ENCODE data around the gene MSL3B.

MSL3B gene

GRCh38 chr2:233857511-233858141, 10.6 kb downstream of the MSL3B start:
- Mint-ChIP-seq H3K9me3 (no peaks in the 10 kb centered on the region), H3K27ac (no peak overlapping the region), H3K4me1 (ENCODE audit: low read depth) (peaks cover 16% of the 10 kb centered on the region), H3K4me3 (no peak overlapping the region), H3K36me3 (ENCODE audit: low read depth) (peaks cover 16% of the 10 kb centered on the region), H3K27me3 (peaks cover 2% of the 10 kb centered on the region)
- ChIA-PET POLR2A (no interaction called here), CTCF (interaction anchor here (0.6 to 2.4 kb wide), 22 partner anchors 9 to 688 kb away, joined by 3 to 23 read pairs (median 3); partner anchors contain the start of gene MSL3B)
- intact Hi-C loops (cut with micrococcal nuclease), result no loop called here
- peak; percentile 76 for DNase-seq
- ATAC-seq, result no peak
- TF ChIP-seq CTCF (IDR thresholded peaks at IDR 0.05), result peak; percentile 96

DNA sequence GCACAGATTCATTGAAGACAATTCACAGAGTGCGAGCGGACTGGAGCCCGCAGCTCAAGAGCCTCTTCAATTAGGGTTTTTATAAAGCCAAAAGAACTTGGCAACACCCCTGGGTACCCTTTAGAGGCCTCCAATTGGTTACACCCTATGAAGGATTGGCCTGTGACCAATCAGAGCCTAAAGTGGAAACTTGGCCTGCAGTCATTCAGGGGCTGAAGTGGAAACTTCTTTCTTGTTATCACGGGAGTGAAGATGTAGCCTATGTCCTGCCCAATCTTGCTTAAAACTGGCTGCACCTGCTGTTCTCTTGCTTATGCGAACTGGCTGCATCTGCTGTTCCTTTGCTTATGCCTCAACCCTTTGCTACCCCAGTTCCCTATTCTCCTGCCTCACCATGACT, 12.0 kb downstream of the MSL3B start:
- no peak for DNase-seq
- peaks cover 27% of the 10 kb centered on the region for H3K4me1 Mint-ChIP-seq (ENCODE audit: low read depth)
- H3K27me3 Mint-ChIP-seq, result peaks cover 2% of the 10 kb centered on the region
- no peak for ATAC-seq
- CTCF ChIA-PET, result interaction anchor here (1.0 to 2.4 kb wide), 4 partner anchors 10 to 42 kb away, joined by 3 to 6 read pairs (median 4); partner anchors contain the start of gene MSL3B
- no peak for TF ChIP-seq CTCF (IDR thresholded peaks at IDR 0.05)
- no peaks in the 10 kb centered on the region for H3K9me3 Mint-ChIP-seq
- POLR2A ChIA-PET, result no interaction called here
- peaks cover 30% of the 10 kb centered on the region for H3K36me3 Mint-ChIP-seq (ENCODE audit: low read depth)
- H3K27ac Mint-ChIP-seq, result no peak overlapping the region
- intact Hi-C loops (cut with micrococcal nuclease), result no loop called here
- no peak overlapping the region for H3K4me3 Mint-ChIP-seq

GRCh38 chr2:233855345-233855744, 12.8 kb downstream of the MSL3B start:
- peak overlapping the region; percentile 95 for H3K27ac Mint-ChIP-seq
- TF ChIP-seq CTCF (IDR thresholded peaks at IDR 0.05), result no peak
- no peaks in the 10 kb centered on the region for H3K9me3 Mint-ChIP-seq
- POLR2A ChIA-PET, result interaction anchor here (0.7 to 2.0 kb wide), 5 partner anchors 11 to 1247 kb away, joined by 3 to 7 read pairs (median 4); no protein-coding TSS in a partner anchor
- H3K36me3 Mint-ChIP-seq (ENCODE audit: low read depth), result peaks cover 37% of the 10 kb centered on the region
- peak overlapping the region; percentile 100 for H3K4me3 Mint-ChIP-seq
- no peak for DNase-seq
- ATAC-seq, result no peak
- H3K4me1 Mint-ChIP-seq (ENCODE audit: low read depth), result peaks cover 27% of the 10 kb centered on the region
- intact Hi-C loops (cut with micrococcal nuclease), result no loop called here
- H3K27me3 Mint-ChIP-seq, result peaks cover 2% of the 10 kb centered on the region
- CTCF ChIA-PET, result interaction anchor here (1.2 kb wide), 2 partner anchors 10 to 12 kb away, joined by 3 to 4 read pairs; partner anchors contain the start of gene MSL3B

DNA sequence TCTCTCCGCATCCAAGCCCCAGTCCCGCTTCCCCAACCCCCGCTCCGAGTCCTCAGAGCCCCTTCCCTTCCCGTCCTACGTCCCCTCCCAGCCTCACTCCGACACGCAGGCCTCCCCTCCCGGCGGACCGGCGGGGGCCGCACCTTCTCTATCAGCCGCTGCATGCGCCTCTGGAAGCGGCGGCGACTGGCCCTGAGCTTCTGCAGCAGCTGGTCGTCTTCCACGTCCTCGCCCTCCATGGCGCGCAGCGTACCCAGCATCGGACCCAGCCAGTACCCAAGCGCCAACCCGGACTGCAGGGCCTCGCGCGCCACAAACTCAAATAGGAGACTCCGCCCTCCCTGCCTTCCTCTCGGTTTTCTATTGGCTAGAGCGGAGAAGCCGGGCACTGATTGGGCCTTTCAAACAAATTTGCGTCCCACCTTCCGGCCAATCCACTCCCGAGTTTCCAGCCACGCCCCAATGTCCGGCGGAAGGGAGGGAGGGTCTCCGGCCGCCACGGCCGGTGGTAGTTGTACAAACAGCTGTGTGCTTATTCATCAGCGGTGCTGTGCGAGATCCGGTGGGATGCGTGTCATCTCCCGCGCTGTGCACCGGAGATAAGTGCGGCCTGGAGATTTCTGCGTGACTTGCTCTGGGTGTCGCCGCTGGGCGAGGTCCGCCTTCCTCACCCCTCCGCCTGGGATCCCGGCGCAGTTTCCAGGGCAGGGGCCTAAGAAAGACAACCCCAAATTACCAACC, 13.8 kb downstream of the MSL3B start, which contains the start of gene HJURP:
Gene HJURP (minus strand): TSS at position 295 of the 741 bp plus-strand sequence. CDS start 35 bp downstream, at position 260.
- ChIA-PET CTCF (no interaction called here), POLR2A (interaction anchor here (0.6 to 2.0 kb wide), 5 partner anchors 12 to 61 kb away, joined by 3 to 7 read pairs (median 3); no protein-coding TSS in a partner anchor)
- H3K36me3 Mint-ChIP-seq (ENCODE audit: low read depth), result peaks cover 46% of the 10 kb centered on the region

More for the DNA sequence above, 13.8 kb downstream of the MSL3B start, which contains the start of gene HJURP:
- intact Hi-C loops (cut with micrococcal nuclease), result no loop called here
- Mint-ChIP-seq H3K4me3 (peak within 1 kb of the TSS; percentile 100), H3K9me3 (no peaks in the 10 kb centered on the region), H3K27ac (peak within 1 kb of the TSS; percentile 95), H3K27me3 (peaks cover 2% of the 10 kb centered on the region), H3K4me1 (ENCODE audit: low read depth) (peaks cover 27% of the 10 kb centered on the region)
- peak; percentile 96 for DNase-seq
- no peak for TF ChIP-seq CTCF (IDR thresholded peaks at IDR 0.05)
- ATAC-seq, result peak; percentile 96

All from activated CD8-positive, alpha-beta T cell treated with anti-CD3 and anti-CD28 coated beads for 36 hours (primary cell).